Astrocyte of the spinal cord (primary cell): Measurements from ENCODE around the gene ALG12.

Experiments
- DNase-seq: peaks from one replicate; pipeline ENCODE4 v3.0.0; 2011; ENCODE audit warnings: low read depth, low spot score
- H3K4me3 ChIP-seq: 2 replicates; pipeline ENCODE4 v1.5.1; 2011; ENCODE audit warnings: low read depth, mild to moderate bottlenecking, low read length, moderate library complexity
- in situ Hi-C: cut with HindIII; loops from 2 replicates; pipeline ENCODE4 v1.10.0; 2017; ENCODE audit warnings: low sequenced_read_pairs
- TF ChIP-seq, protein P1 (sequence below): IDR thresholded peaks from 2 replicates; pipeline ENCODE4 v1.5.1; 2012; ENCODE audit warnings: low read depth, mild to moderate bottlenecking, low read length, inconsistent platforms

Gene ALG12

DNA sequence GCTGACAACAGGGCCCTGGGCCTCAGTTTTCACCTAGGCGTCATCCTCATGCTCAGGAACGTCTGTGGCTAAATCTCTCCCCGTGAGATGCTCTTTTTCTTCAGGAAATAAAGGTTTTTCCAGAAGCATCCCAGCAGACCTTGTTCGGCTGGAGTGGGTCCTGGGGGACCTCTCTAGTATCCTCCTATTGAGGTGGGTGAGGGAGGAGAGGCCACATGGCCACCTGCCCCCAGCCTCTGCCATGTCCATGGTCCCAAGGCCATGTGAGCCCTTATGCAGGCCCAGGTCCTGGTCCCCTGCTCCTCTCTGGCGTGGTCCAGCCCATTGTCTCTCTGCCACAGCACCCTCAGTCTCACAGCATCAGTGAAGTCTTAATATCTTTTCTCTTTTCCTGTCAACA is 22.0 kb downstream of the ALG12 start:
- in situ Hi-C loops: no loop called here
- DNase-seq: no peak
- TF ChIP-seq, protein P1, sequence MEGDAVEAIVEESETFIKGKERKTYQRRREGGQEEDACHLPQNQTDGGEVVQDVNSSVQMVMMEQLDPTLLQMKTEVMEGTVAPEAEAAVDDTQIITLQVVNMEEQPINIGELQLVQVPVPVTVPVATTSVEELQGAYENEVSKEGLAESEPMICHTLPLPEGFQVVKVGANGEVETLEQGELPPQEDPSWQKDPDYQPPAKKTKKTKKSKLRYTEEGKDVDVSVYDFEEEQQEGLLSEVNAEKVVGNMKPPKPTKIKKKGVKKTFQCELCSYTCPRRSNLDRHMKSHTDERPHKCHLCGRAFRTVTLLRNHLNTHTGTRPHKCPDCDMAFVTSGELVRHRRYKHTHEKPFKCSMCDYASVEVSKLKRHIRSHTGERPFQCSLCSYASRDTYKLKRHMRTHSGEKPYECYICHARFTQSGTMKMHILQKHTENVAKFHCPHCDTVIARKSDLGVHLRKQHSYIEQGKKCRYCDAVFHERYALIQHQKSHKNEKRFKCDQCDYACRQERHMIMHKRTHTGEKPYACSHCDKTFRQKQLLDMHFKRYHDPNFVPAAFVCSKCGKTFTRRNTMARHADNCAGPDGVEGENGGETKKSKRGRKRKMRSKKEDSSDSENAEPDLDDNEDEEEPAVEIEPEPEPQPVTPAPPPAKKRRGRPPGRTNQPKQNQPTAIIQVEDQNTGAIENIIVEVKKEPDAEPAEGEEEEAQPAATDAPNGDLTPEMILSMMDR: no peak
- no peak overlapping the region for H3K4me3 ChIP-seq

DNA sequence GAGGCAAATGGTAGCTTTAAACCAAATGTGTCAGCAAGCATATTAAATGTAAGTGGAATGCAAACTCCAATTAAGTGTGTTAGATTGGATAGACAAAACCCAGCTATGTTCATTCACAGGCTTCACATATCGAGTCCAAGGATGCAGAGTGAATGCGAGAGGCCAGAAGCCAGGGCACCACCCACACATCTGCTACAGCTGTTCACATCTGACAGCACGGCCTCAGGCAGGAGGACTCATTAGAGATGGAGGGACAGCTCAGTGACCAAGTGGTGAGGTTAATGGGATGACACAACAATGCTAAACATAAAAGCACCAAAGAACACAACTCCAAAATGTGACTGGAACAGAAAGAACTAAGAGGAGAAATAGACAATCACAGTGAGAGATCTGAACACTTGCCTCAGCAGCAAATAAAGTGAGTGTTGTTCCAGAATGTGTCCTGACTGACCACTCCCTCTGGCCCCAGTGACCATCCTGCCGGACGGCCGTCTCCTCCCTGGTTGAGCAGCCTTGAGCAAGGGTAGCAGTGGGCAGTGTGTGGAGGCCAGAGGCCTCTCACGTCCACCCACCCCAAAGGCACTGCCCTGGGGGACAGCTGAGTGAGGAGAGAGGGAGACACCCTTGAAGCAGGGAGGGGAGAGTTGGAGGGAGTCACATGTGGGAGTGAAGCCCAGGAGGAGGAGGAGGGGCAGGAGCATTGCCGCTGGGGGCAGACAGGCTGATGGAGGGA is 23.8 kb downstream of the ALG12 start:
- in situ Hi-C loops: no loop called here
- no peak overlapping the region for H3K4me3 ChIP-seq
- TF ChIP-seq, protein P1: no peak
- DNase-seq: no peak

GRCh38 chr22:49893025-49893424 is 25.2 kb downstream of the ALG12 start:
- TF ChIP-seq, protein P1: no peak
- no peak for DNase-seq
- no peak overlapping the region for H3K4me3 ChIP-seq
- in situ Hi-C loops: no loop called here

- no peak for DNase-seq
- TF ChIP-seq, protein P1: no peak
- in situ Hi-C loops: no loop called here
- no peak overlapping the region for H3K4me3 ChIP-seq
Measured at GRCh38 chr22:49892226-49892899, 25.9 kb downstream of the ALG12 start.

- in situ Hi-C loops: no loop called here
Measured at GRCh38 chr22:49889071-49889470, 29.2 kb downstream of the ALG12 start.

GRCh38 chr22:49887702-49888101 is 30.5 kb downstream of the ALG12 start:
- TF ChIP-seq, protein P1: no peak
- no peak for DNase-seq
- H3K4me3 ChIP-seq: no peak overlapping the region
- in situ Hi-C loops: no loop called here

More at GRCh38 chr22:49889071-49889470, 29.2 kb downstream of the ALG12 start:
- no peak overlapping the region for H3K4me3 ChIP-seq
- peak; percentile 43 for DNase-seq
- TF ChIP-seq, protein P1: no peak
